SJSA1 (cell line): ENCODE results near the gene ANKRD13A. TPM values are rescaled to one million over a fixed set of nuclear protein-coding genes. Genes with fewer than 3 reads are reported as not detected.
A peak's percentile ranks its signal among the peaks of the same experiment; 100 is the strongest.
"Not testable (repeated sequence)": the region's sequence is repeated elsewhere in the genome, so short reads cannot be mapped to it uniquely, and the experiment has no call there.

Experiments used
- DNase-seq, 2 experiments: peaks; one replicate each; pipeline ENCODE4 v3.0.0-alpha.2; 2015 to 2020; ENCODE audit warnings: low spot score in 2 of 2, low read depth in 1 of 2
- H3K27ac ChIP-seq: fragments of 250-450 bp; sonication (Bioruptor Pico); 2 replicates; pipeline ENCODE4 v1.5.1; 2020; ENCODE audit warnings: mild to moderate bottlenecking, moderate library complexity
- H3K27me3 ChIP-seq: fragments of 250-450 bp; sonication (Bioruptor Pico); replicated peaks from 2 replicates; pipeline ENCODE4 v1.5.1; 2020; ENCODE audit warnings: mild to moderate bottlenecking, moderate library complexity
- H3K36me3 ChIP-seq: fragments of 250-450 bp; sonication (Bioruptor Pico); 2 replicates; pipeline ENCODE4 v1.5.1; 2020; ENCODE audit warnings: mild to moderate bottlenecking
- H3K4me1 ChIP-seq: fragments of 250-450 bp; sonication (Bioruptor Pico); replicated peaks from 2 replicates; pipeline ENCODE4 v1.6.1; 2021; ENCODE audit warnings: mild to moderate bottlenecking
- H3K4me3 ChIP-seq: fragments of 250-450 bp; sonication (Bioruptor Pico); 2 replicates; pipeline ENCODE4 v1.5.1; 2020; ENCODE audit warnings: mild to moderate bottlenecking
- H3K9me3 ChIP-seq: fragments of 250-450 bp; sonication (Bioruptor Pico); replicated peaks from 2 replicates; pipeline ENCODE4 v1.5.1; 2020; ENCODE audit warnings: mild to moderate bottlenecking
- total RNA-seq: library from RNA; depleted of rRNA; stranded (reverse); fragments of >200 nt; shearing (Covaris generic); gene quantifications from 2 replicates; pipeline ENCODE4 v1.2.3, GENCODE V29; 2014

The ANKRD13A gene
- total RNA-seq, 1 experiment from 2014 or later: 170 TPM

DNA sequence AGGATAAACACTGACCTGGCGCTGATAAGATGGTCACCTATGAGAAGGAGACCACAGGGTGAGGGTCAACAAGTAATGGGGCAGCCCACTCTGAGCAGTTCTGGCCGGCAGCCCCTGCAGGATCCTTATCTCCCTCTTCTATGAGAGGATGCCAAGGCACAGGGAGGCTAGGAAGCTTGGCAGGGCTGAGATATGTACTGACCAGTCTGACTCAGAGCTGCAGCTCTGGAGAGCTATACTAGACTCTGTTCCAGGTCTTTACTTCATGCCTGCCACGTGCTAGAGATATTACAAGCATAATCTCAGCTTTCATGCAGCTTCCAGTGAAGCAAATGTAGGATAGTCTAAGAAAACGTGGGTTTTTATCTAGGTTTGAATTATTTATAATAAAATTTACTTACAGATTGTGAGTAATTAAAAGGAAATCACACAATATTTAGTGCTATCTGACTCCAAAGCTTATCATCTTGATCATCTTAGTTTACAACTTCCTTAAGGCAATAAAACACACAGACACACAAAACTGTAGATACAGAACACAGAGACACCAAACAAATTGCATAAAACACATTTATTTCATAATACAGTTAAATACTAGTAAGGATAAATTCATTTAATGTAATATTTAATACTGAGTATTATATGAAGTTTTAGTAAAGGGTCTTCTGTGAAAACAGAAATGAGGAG, 35.3 kb upstream of the ANKRD13A start:
- no peak for DNase-seq
- Histone ChIP-seq H3K27me3 (no peaks in the 10 kb centered on the region), H3K27ac (no peak overlapping the region), H3K4me1 (no peaks in the 10 kb centered on the region), H3K36me3 (peaks cover 75% of the 10 kb centered on the region), H3K9me3 (no peaks in the 10 kb centered on the region), H3K4me3 (no peak overlapping the region)

DNA sequence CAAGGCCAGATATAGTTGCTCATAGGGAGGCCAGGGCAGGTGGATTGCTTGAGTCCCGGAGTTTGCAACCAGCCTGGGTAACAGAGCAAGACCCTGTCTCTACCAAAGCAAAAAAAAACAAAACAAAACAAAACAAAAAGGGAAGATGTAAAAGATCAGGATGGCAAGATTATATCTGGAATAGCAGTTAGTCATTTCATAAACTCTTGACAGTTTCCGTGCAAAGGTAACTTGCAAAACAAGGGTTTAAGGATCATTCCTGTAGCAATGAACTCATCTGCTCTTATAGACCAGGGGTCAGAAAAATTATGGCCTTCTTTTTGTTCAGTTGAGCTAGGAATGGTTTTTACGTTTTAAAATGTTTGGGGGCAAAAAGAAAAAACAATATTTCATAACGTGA, 32.7 kb upstream of the ANKRD13A start:
- DNase-seq: no peak
- Histone ChIP-seq H3K36me3 (peaks cover 74% of the 10 kb centered on the region), H3K4me3 (no peak overlapping the region), H3K27ac (no peak overlapping the region), H3K27me3 (no peaks in the 10 kb centered on the region), H3K4me1 (no peaks in the 10 kb centered on the region), H3K9me3 (no peaks in the 10 kb centered on the region)

DNA sequence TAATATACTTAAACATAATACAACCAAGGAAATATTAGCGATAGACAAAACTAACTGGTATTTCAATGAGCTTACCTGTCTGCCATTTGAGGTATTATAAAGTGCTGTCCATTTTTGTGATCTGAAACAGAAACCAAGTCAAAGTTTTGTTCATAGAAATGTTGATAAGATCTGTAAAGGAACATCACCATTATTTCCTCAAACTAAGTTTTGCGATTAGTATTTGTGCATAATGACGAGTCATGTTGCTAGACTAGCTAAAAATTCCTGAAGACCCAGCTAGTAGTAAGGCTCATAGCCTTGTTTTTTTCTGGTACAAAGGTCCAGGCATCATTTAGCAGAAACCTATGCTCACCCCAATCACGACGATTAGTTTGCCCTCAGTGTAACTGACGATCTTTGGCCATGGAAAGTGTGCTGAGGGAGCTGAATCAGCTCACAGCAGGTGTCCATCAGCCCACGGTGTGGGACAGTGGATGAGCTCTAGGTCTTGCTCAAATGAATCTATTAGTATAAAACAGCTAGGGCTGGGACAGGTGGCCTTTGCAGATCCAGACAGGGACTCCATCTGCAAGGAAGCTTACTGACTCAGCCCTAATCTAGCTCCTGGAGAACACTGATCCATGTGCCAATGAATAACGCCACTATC, 31.7 kb upstream of the ANKRD13A start:
- Histone ChIP-seq H3K27ac (no peak overlapping the region), H3K27me3 (no peaks in the 10 kb centered on the region), H3K36me3 (peaks cover 70% of the 10 kb centered on the region), H3K4me3 (no peak overlapping the region), H3K4me1 (no peaks in the 10 kb centered on the region), H3K9me3 (no peaks in the 10 kb centered on the region)
- no peak for DNase-seq

DNA sequence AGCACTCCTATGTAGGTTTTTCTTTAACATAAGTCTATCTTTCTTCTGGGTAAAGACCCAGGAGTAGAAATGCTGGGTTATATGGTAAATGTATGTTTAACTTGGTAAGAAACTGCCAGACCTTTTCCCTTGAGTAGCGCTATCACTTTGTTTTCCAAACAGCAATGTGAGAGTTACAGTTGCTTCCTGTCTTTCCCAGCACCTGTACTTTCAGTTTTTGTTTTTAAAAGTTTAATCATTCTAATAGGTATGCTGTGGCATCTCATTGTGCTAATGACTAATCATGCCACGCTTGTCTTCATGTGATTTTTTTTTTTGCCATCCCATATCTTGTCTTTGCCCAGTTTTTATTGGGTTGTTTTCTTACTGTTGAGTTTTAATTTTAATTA, 31.2 kb upstream of the ANKRD13A start:
- Histone ChIP-seq H3K36me3 (peaks cover 70% of the 10 kb centered on the region), H3K4me3 (no peak overlapping the region), H3K27me3 (no peaks in the 10 kb centered on the region), H3K4me1 (no peaks in the 10 kb centered on the region), H3K27ac (no peak overlapping the region), H3K9me3 (no peaks in the 10 kb centered on the region)
- no peak for DNase-seq

DNA sequence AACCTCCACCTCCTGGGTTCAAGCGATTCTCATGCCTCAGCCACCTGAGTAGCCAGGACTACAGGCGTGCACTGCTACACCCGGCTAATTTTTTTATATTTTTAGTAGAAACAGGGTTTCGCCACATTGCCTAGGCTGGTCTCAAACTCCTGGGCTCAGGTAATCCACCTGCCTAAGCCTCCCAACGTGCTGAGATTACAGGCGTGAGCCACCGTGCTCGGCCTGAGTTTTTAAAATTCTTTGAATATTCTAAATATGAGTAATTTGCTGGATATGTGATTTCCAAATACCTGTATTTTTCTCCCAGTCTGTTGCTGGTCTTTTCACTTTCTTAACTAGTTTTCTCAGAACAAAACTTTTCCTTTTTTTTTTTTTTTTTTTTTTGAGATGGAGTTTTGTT, 30.4 kb upstream of the ANKRD13A start:
- Histone ChIP-seq H3K27me3 (no peaks in the 10 kb centered on the region), H3K9me3 (no peaks in the 10 kb centered on the region), H3K27ac (no peak overlapping the region), H3K4me3 (no peak overlapping the region), H3K4me1 (no peaks in the 10 kb centered on the region), H3K36me3 (peaks cover 64% of the 10 kb centered on the region)
- DNase-seq: no peak

DNA sequence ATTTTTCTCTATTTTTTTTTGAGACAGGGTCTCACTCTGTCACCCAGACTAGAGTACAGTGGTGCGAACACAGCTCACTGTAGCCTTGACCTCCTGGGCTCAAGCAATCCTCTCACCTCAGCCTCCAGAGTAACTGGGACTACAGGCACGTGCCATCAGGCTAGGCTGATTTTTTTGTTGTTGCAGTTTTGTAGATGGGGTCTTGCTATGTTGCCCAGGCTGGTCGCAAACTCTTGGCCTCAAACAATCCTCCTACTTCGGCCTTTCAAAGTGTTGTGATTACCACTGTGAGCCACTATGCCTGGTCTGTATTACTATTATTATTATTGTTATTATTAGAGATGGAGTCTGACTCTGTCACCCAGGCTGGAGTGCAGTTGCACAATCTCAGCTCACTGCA, 26.4 kb upstream of the ANKRD13A start:
- peaks cover 59% of the 10 kb centered on the region for H3K36me3 ChIP-seq
- no peak overlapping the region for H3K4me3 ChIP-seq
- no peaks in the 10 kb centered on the region for H3K4me1 ChIP-seq
- H3K27ac ChIP-seq: no peak overlapping the region
- no peaks in the 10 kb centered on the region for H3K9me3 ChIP-seq
- DNase-seq: no peak
- H3K27me3 ChIP-seq: no peaks in the 10 kb centered on the region

DNA sequence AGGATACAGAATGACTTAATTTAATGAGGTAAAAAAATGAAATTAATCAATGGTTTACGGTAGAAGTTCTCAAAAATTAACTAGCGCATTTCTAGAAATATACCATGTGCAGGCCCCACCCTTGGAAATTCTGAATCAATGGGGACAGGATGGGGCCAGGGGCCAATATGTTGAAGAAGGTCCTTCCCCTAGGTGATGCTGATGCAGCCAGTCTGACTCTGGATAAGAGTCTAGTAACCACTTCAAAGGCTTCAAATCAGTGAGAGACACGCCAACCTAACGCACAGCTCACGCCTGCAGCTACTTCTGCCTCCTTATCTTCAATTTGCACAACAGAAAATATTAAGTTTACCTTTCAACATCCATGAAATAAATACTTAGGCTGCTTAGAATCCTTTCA, 17.9 kb upstream of the ANKRD13A start:
- no peaks in the 10 kb centered on the region for H3K27me3 ChIP-seq
- DNase-seq: no peak
- H3K4me1 ChIP-seq: no peaks in the 10 kb centered on the region
- H3K27ac ChIP-seq: no peak overlapping the region
- no peak overlapping the region for H3K4me3 ChIP-seq
- peaks cover 88% of the 10 kb centered on the region for H3K36me3 ChIP-seq
- H3K9me3 ChIP-seq: no peaks in the 10 kb centered on the region

DNA sequence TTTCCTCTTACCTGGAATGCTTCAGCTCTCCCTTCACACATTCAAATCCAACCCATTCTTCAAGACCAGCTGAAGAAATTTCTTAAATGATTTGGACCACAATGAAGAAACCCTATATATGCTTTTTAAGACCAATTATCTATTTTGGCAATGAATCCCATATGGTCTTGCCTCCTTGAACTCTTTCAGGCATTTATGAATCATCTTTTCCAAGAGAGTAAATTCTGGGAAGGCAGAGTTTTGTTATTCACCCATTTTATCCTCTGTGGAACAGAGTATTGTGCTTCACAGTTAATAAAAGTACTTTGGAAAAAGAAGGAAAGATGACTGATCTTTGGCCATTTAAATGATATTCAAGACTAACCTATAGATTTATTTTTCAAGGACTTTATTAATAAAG, 17.0 kb upstream of the ANKRD13A start:
- Histone ChIP-seq H3K27ac (no peak overlapping the region), H3K36me3 (peaks cover 89% of the 10 kb centered on the region)

DNA sequence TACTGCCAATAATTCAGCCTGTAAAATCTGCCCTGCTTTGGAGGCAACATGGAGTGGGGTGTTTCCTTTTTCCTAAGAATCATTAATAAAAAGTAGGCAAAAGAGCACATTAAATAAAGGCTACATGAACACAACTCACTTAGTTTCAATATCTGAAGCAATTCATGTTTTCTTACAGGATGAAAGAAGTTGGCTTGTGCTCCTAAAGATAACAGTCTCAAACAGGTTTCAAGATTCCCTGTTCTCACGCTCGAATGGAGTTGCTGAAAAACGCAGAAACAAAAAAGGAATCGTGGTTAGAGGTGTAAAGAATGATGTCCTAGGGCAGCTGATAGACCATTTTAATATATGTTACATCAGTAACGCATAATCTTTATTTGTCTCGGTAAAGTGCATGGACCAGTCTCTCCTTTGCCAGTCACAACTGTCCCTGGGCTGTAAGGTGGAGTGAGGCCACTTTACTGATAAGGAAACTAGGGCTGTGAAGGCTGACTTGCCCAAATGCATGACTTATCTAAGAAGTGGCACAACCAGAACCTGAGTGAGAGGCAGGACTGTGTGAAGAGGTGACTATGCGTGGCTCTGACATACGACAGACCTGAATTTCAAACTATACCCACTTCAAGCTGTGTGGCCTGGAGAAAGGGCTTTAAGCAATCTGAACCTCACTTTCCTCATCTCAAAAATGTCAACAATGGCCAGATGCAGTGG, 15.6 kb upstream of the ANKRD13A start:
- Histone ChIP-seq H3K36me3 (peaks cover 91% of the 10 kb centered on the region), H3K27ac (no peak overlapping the region), H3K9me3 (no peaks in the 10 kb centered on the region), H3K4me3 (no peak overlapping the region), H3K27me3 (no peaks in the 10 kb centered on the region), H3K4me1 (peaks cover 7% of the 10 kb centered on the region)
- no peak for DNase-seq

More for the DNA sequence above, 17.0 kb upstream of the ANKRD13A start:
- no peaks in the 10 kb centered on the region for H3K4me1 ChIP-seq
- H3K4me3 ChIP-seq: no peak overlapping the region
- no peaks in the 10 kb centered on the region for H3K9me3 ChIP-seq
- no peak for DNase-seq
- no peaks in the 10 kb centered on the region for H3K27me3 ChIP-seq

DNA sequence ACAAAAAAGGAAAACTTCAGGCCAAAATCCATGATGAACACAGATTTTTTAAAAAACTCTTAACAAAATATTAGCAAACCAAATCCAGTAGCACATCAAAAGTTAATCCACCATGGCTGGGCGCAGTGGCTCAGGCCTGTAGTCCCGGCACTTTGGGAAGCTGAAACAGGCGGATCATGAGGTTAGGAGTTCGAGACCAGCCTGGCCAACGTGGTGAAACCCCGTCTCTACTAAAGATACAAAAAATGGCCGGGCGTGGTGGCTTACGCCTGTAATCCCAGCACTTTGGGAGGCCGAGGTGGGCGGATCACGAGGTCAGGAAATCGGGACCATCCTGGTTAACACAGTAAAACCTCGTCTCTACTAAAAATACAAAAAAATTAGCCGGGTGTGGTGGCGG, 13.0 kb upstream of the ANKRD13A start:
- not testable (repeated sequence) for DNase-seq, H3K9me3 ChIP-seq, H3K4me3 ChIP-seq, H3K27ac ChIP-seq, H3K27me3 ChIP-seq
- Histone ChIP-seq H3K4me1 (peaks cover 22% of the 10 kb centered on the region), H3K36me3 (peaks cover 87% of the 10 kb centered on the region)

DNA sequence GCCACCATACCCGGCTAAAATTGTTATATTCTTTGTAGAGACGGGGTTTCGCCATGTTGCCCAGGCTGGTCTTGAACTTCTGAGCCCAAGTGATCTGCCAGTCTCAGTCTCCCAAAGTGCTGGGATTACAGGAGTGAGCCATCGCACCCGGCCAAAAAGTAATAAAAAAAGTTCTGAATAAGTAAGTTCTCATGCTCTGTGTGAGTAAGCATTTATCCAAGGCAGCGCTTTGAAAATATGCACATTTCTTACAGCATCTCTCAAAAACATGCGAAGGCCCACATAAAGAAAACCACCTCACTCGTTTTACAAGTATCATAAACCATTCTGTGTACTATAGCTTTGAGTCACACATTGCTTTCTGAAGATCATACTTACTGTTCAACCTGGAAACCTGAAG, 11.6 kb upstream of the ANKRD13A start:
- Histone ChIP-seq H3K27ac (no peak overlapping the region), H3K4me3 (no peak overlapping the region), H3K4me1 (peaks cover 24% of the 10 kb centered on the region), H3K36me3 (peaks cover 86% of the 10 kb centered on the region), H3K9me3 (no peaks in the 10 kb centered on the region), H3K27me3 (no peaks in the 10 kb centered on the region)
- no peak for DNase-seq

DNA sequence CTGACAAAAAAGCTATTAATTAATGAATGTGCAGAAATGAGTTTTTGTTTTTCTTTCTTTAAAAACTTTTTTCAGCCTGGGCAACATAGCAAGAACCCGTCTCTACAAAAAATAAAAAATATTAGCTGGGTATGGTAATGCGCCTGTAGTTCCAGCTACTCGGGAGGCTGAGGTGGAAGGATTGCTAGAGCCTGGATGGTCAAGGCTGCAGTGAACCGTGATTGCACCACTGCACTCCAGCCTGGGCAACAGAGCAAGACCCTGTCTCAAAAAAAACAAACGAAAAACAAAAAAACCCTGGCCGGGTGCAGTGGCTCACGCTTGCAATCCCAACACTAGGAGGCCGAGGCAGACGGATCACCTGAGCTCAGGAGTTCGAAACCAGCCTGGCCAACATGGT, 11.0 kb upstream of the ANKRD13A start:
- H3K27me3 ChIP-seq: no peaks in the 10 kb centered on the region
- peaks cover 81% of the 10 kb centered on the region for H3K36me3 ChIP-seq
- no peak overlapping the region for H3K27ac ChIP-seq
- H3K4me3 ChIP-seq: no peak overlapping the region
- no peaks in the 10 kb centered on the region for H3K9me3 ChIP-seq
- no peak for DNase-seq
- peaks cover 30% of the 10 kb centered on the region for H3K4me1 ChIP-seq

DNA sequence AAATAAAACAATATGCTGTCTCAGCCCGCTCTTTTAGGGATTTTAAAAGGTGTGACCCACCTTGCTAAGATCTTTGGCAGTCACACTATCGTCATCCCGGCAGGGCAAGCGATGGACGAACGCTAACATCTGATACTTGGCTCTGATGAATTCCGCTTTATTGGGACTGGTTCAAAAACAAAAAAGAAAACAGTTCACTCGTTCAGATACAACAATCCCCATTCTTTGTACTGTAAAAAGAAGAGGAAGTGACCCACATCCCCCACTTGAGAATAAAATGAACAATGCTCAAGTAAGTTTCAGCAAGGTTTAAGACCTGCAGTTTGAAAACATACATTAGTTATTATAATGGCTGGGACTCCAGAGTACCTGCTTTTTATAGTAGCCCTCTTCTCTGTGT, 10.3 kb upstream of the ANKRD13A start:
- H3K9me3 ChIP-seq: no peaks in the 10 kb centered on the region
- peaks cover 77% of the 10 kb centered on the region for H3K36me3 ChIP-seq
- DNase-seq: no peak
- no peak overlapping the region for H3K4me3 ChIP-seq
- no peaks in the 10 kb centered on the region for H3K27me3 ChIP-seq
- no peak overlapping the region; the same call in 1 of the 2 replicates for H3K27ac ChIP-seq
- H3K4me1 ChIP-seq: peaks cover 34% of the 10 kb centered on the region

DNA sequence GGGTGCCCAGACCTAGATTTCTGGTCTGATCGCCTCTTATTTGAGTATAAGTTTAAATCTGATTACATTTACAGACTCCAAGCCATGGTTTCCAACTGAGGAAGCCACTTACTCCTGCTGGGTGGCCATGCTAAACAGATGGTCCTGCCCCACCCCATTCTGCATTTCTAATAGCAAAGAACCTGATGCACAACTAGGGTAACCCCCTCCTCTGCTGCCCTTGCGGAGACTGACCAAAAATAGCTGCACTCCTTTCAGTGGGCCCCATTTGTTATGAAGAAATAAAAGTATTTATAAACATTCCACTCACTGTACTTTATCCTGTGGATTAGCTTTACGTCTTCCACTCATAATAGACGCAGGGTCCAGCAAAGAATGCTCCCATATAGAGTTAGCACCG, 9.8 kb upstream of the ANKRD13A start:
- peak in 1 of 2 experiments; percentile 25 for DNase-seq
- Histone ChIP-seq H3K4me3 (no peak overlapping the region), H3K4me1 (peaks cover 39% of the 10 kb centered on the region), H3K36me3 (peaks cover 75% of the 10 kb centered on the region), H3K27ac (no peak overlapping the region; the same call in 1 of the 2 replicates), H3K27me3 (no peaks in the 10 kb centered on the region), H3K9me3 (no peaks in the 10 kb centered on the region)
